Smooth muscle cell (in vitro differentiated cells): ENCODE measurements around the gene HSD17B4. TPM values are rescaled to one million over a fixed set of nuclear protein-coding genes. Genes with fewer than 3 reads are reported as not detected.
A peak's percentile ranks its signal among the peaks of the same experiment; 100 is the strongest.

Source experiments
- DNase-seq: peaks from one replicate; lab custom pipeline; 2025; ENCODE audit not compliant: unreplicated experiment; lab: John Stamatoyannopoulos, UW
- H2AFZ ChIP-seq: fragments of 200-600 bp; sonication (generic); 2 replicates; pipeline ENCODE4 v1.6.0; 2016; ENCODE audit warnings: antibody characterized with exemption, low read depth, mild to moderate bottlenecking
- H3F3A ChIP-seq: fragments of 200-600 bp; sonication (generic); 2 replicates; pipeline ENCODE4 v1.6.0; 2017; ENCODE audit warnings: antibody characterized with exemption, low read depth
- H3K27ac ChIP-seq: fragments of 200-600 bp; sonication (generic); 2 replicates; pipeline ENCODE4 v1.5.1; 2016; ENCODE audit warnings: low read depth, mild to moderate bottlenecking
- H3K27me3 ChIP-seq: fragments of 200-600 bp; sonication (generic); 2 replicates; pipeline ENCODE4 v1.6.1; 2016; ENCODE audit warnings: low read depth, mild to moderate bottlenecking
- H3K36me3 ChIP-seq: fragments of 200-600 bp; sonication (generic); 2 replicates; pipeline ENCODE4 v1.5.1; 2016; ENCODE audit warnings: low read depth
- H3K4me1 ChIP-seq: fragments of 200-600 bp; sonication (generic); 2 replicates; pipeline ENCODE4 v1.5.1; 2016; ENCODE audit warnings: low read depth
- H3K4me2 ChIP-seq: fragments of 200-600 bp; sonication (generic); 2 replicates; pipeline ENCODE4 v1.6.0; 2016; ENCODE audit warnings: mild to moderate bottlenecking
- H3K4me3 ChIP-seq: fragments of 200-600 bp; sonication (generic); 2 replicates; pipeline ENCODE4 v1.5.1; 2016; ENCODE audit warnings: mild to moderate bottlenecking
- H3K79me2 ChIP-seq: fragments of 200-600 bp; sonication (generic); 2 replicates; pipeline ENCODE4 v1.6.0; 2016; ENCODE audit warnings: low read depth, mild to moderate bottlenecking
- H3K9ac ChIP-seq: fragments of 200-600 bp; sonication (generic); 2 replicates; pipeline ENCODE4 v1.6.0; 2016; ENCODE audit warnings: low read depth
- H3K9me3 ChIP-seq: fragments of 200-600 bp; sonication (generic); replicated peaks from 2 replicates; pipeline ENCODE4 v1.5.1; 2016; ENCODE audit warnings: low read depth
- H4K20me1 ChIP-seq: fragments of 200-600 bp; sonication (generic); 2 replicates; pipeline ENCODE4 v1.6.0; 2016; ENCODE audit warnings: low read depth
- WGBS: methylation state at CpG from one replicate; pipeline ENCODE4 v1.1.7; 2016; ENCODE audit warnings: low lambda C conversion rate; 5-methylcytosine and 5-hydroxymethylcytosine counted together
- polyA plus RNA-seq: library from polyadenylated mRNA; unstranded; fragments of >200 nt; fragmentation: Nextera tagmentation; extraction: Ambion mirVana; gene quantifications from 2 replicates; pipeline ENCODE4 v1.2.1, GENCODE V29; 2016
- total RNA-seq: library from RNA; depleted of rRNA; stranded (reverse); fragments of >200 nt; gene quantifications from 2 replicates; pipeline ENCODE4 v1.2.3, GENCODE V29; 2014
- TF ChIP-seq, protein P1 (sequence below): fragments of 200-600 bp; sonication (generic); IDR thresholded peaks from 2 replicates; pipeline ENCODE4 v1.5.1; 2017; ENCODE audit warnings: borderline replicate concordance, mild to moderate bottlenecking, antibody characterized with exemption; ENCODE audit not compliant: insufficient read depth, poor library complexity, severe bottlenecking

HSD17B4 gene
- total and polyA plus RNA-seq, 2 experiments from 2014 or later: 64.5 to 116 TPM

DNA sequence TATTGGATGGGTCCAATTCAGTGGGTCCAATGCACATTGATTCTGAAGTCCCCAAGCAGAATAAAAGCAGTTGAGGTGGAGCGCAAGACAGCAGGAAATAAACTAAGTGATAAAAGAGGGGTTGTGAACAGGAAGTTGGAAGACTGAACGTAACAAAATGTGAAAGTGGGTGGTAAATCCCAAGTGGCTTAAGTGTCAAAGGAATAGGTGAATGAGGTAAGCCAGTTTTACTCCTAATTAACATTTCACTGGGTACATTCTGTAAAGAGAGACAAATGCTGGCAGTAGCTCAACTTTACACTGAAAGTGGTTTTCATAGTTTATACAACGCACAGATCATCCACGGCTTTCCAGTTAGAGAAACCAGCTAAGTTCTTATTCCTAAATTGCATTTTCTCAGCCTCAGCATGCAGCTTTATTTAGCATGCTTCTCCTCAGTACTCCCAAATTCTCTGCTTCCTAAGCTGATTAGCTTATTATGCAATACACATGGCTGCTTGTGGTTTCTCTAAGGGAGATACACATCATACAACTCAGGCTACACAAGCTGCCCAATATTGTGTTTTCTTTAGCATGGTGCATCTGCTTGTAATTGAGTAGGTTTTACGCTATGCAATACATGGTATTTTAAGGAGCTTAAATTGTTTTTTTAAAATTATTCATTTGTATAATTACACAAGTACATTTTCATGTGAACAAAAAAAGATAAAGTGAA, 34.2 kb upstream of the HSD17B4 start:
- TF ChIP-seq, protein P1, sequence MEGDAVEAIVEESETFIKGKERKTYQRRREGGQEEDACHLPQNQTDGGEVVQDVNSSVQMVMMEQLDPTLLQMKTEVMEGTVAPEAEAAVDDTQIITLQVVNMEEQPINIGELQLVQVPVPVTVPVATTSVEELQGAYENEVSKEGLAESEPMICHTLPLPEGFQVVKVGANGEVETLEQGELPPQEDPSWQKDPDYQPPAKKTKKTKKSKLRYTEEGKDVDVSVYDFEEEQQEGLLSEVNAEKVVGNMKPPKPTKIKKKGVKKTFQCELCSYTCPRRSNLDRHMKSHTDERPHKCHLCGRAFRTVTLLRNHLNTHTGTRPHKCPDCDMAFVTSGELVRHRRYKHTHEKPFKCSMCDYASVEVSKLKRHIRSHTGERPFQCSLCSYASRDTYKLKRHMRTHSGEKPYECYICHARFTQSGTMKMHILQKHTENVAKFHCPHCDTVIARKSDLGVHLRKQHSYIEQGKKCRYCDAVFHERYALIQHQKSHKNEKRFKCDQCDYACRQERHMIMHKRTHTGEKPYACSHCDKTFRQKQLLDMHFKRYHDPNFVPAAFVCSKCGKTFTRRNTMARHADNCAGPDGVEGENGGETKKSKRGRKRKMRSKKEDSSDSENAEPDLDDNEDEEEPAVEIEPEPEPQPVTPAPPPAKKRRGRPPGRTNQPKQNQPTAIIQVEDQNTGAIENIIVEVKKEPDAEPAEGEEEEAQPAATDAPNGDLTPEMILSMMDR: no peak
- Histone ChIP-seq H3K27me3 (no peaks in the 10 kb centered on the region), H3K9ac (no peak overlapping the region), H3K4me3 (peak overlapping the region; percentile 3), H4K20me1 (no peaks in the 10 kb centered on the region), H2AFZ (no peak overlapping the region), H3K4me2 (peak overlapping the region; percentile 69), H3K4me1 (peaks cover 19% of the 10 kb centered on the region), H3K9me3 (no peaks in the 10 kb centered on the region), H3K36me3 (no peaks in the 10 kb centered on the region), H3K27ac (peak overlapping the region; percentile 13), H3K79me2 (no peaks in the 10 kb centered on the region), H3F3A (peaks cover 3% of the 10 kb centered on the region)
- 23% methylated on average over 5 of the region's 5 CpGs for whole genome bisulfite sequencing
- no peak for DNase-seq

DNA sequence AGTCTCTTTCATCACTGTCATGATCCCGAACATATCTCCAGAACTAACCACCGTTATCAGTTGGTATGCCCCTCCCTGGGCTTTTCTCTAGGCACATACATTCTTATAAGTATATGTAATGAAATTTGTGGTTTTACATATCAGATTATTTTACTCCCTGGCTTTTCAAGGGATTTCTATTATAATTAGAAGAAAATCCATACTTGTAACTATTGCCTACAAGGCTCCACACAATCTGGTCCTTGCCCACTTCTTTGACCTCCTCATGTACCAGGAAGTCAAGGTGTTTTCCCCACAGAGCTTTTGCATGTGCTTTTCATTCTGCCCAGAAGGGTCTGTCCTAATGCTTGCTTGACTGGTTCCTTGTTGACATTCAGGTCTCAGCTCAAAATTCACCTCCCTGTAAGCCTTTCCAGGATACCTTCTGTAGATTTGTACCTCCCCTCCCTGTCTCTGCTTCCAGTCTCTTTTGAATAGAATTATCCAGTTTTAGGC, 33.6 kb upstream of the HSD17B4 start:
- H3K4me1 ChIP-seq: peaks cover 19% of the 10 kb centered on the region
- peak overlapping the region; percentile 3 for H3K4me3 ChIP-seq
- TF ChIP-seq, protein P1: no peak
- H3K9me3 ChIP-seq: no peaks in the 10 kb centered on the region
- H4K20me1 ChIP-seq: no peaks in the 10 kb centered on the region
- H3K27me3 ChIP-seq: no peaks in the 10 kb centered on the region
- no peak overlapping the region for H2AFZ ChIP-seq
- H3K4me2 ChIP-seq: peak overlapping the region; percentile 69
- no peaks in the 10 kb centered on the region for H3K36me3 ChIP-seq
- H3K9ac ChIP-seq: no peak overlapping the region
- peak overlapping the region; percentile 13 for H3K27ac ChIP-seq
- H3K79me2 ChIP-seq: no peaks in the 10 kb centered on the region
- H3F3A ChIP-seq: peaks cover 3% of the 10 kb centered on the region
- no peak for DNase-seq
- 15% methylated on average over 2 of the region's 2 CpGs for WGBS

DNA sequence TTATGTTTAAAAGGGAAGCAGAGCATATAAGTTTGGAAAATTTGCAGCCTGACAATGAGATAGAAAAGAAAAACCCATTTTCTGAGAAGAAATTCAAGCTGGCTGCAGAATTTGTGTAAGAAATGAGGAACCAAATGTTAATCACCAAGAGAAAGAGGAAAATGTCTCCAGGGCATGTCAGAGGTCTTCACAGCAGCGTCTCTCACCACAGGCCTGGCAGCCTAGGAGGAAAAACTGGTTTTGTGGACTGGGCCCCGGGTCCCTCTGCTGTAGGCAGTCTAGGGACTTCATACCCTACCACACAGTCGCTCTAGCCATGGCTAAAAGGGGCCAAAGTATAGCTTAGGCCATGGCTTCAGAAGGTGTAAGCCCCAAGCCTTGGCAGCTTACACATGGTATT, 32.1 kb upstream of the HSD17B4 start:
- Histone ChIP-seq H3K27me3 (no peaks in the 10 kb centered on the region), H3K27ac (no peak overlapping the region), H4K20me1 (no peaks in the 10 kb centered on the region), H3K4me3 (no peak overlapping the region), H3K4me2 (no peak overlapping the region), H3K4me1 (peaks cover 19% of the 10 kb centered on the region), H3K79me2 (no peaks in the 10 kb centered on the region), H2AFZ (no peak overlapping the region), H3K9ac (no peak overlapping the region), H3K9me3 (no peaks in the 10 kb centered on the region), H3K36me3 (no peaks in the 10 kb centered on the region), H3F3A (peaks cover 3% of the 10 kb centered on the region)
- TF ChIP-seq, protein P1: no peak
- 84% methylated on average over 3 of the region's 3 CpGs for WGBS
- DNase-seq: no peak

DNA sequence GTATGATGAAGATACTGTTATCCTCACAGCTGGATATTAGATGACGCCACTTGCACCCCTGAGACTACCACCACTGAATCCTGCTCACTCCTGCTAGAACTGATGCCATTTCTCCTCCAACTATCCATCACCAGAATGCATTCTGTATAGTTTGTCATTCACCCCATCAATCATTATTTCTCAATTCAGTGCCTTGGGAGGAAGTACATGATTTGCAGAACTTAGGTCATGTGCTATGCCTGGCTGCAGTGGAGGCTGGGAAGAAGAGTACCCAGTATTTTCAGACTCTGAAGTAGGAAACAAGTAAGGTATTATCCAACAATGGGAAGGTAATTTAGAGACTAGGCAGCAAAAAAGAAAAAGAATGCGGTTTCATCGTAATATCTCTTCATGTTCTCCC, 26.2 kb upstream of the HSD17B4 start:
- no peak overlapping the region for H3K27ac ChIP-seq
- no peaks in the 10 kb centered on the region for H3K36me3 ChIP-seq
- H3K9me3 ChIP-seq: no peaks in the 10 kb centered on the region
- no peak overlapping the region for H3K9ac ChIP-seq
- H3F3A ChIP-seq: no peaks in the 10 kb centered on the region
- no peaks in the 10 kb centered on the region for H4K20me1 ChIP-seq
- TF ChIP-seq, protein P1: no peak
- no peak for DNase-seq
- no peaks in the 10 kb centered on the region for H3K27me3 ChIP-seq
- WGBS: 99% methylated on average over 3 of the region's 3 CpGs
- no peaks in the 10 kb centered on the region for H3K79me2 ChIP-seq
- H3K4me1 ChIP-seq: no peaks in the 10 kb centered on the region
- H3K4me2 ChIP-seq: no peak overlapping the region
- no peak overlapping the region for H3K4me3 ChIP-seq
- no peak overlapping the region for H2AFZ ChIP-seq
